HUES64 (cell line): ENCODE data around the gene GDPD3.

ENCODE experiments used
- H3K27ac ChIP-seq: 2 replicates; pipeline ENCODE4 v1.7.0; 2013; ENCODE audit warnings: low read depth, low read length, inconsistent platforms
- H3K27me3 ChIP-seq: 2 replicates; pipeline ENCODE4 v1.6.1; 2013; ENCODE audit warnings: mild to moderate bottlenecking, low read length; ENCODE audit not compliant: insufficient read depth
- H3K36me3 ChIP-seq: 2 replicates; pipeline ENCODE4 v1.6.1; 2013; ENCODE audit warnings: mild to moderate bottlenecking, low read length; ENCODE audit not compliant: insufficient read depth
- H3K4me1 ChIP-seq: 2 replicates; pipeline ENCODE4 v1.6.1; 2013; ENCODE audit warnings: mild to moderate bottlenecking, low read length, moderate library complexity; ENCODE audit not compliant: insufficient read depth
- H3K4me3 ChIP-seq: 2 replicates; pipeline ENCODE4 v1.5.1; 2013; ENCODE audit warnings: mild to moderate bottlenecking, low read length, moderate library complexity
- H3K9ac ChIP-seq: 2 replicates; pipeline ENCODE4 v1.6.1; 2013; ENCODE audit warnings: mild to moderate bottlenecking, low read depth, low read length
- H3K9me3 ChIP-seq: 2 replicates; pipeline ENCODE4 v1.6.1; 2013; ENCODE audit warnings: low read depth, low read length; ENCODE audit not compliant: insufficient read depth
- WGBS: fragments of 150-250, 120-280 bp; methylation state at CpG from one replicate; pipeline ENCODE4 v1.1.7; 2013; ENCODE audit warnings: missing lambda C conversion rate; 5-methylcytosine and 5-hydroxymethylcytosine counted together

GDPD3 gene

GRCh38 chr16:30091474-30092372 is 21.6 kb downstream of the GDPD3 start, which contains the start of gene TBX6:
TSS of gene TBX6 (minus strand) at chr16:30091924. CDS start at chr16:30091193, 731 bp downstream.
- peak within 1 kb of the TSS; percentile 70; the same call in 1 of the 2 replicates for H3K27ac ChIP-seq
- H3K36me3 ChIP-seq, result peaks cover 6% of the 10 kb centered on the region
- no peaks in the 10 kb centered on the region for H3K27me3 ChIP-seq
- H3K9me3 ChIP-seq, result peaks cover 2% of the 10 kb centered on the region; the same call in 1 of the 2 replicates
- H3K9ac ChIP-seq, result peak within 1 kb of the TSS; percentile 72
- peaks cover 7% of the 10 kb centered on the region; the same call in 1 of the 2 replicates for H3K4me1 ChIP-seq
- H3K4me3 ChIP-seq, result peak within 1 kb of the TSS; percentile 73
- 1% methylated on average over 76 of the region's 76 CpGs for WGBS

- no peak overlapping the region for H3K27ac ChIP-seq
- no peak overlapping the region for H3K9ac ChIP-seq
- H3K4me1 ChIP-seq, result peaks cover 7% of the 10 kb centered on the region; the same call in 1 of the 2 replicates
- peak overlapping the region; percentile 73 for H3K4me3 ChIP-seq
- 76% methylated on average over 26 of the region's 26 CpGs for WGBS
- H3K27me3 ChIP-seq, result no peaks in the 10 kb centered on the region
- no peaks in the 10 kb centered on the region for H3K9me3 ChIP-seq
- H3K36me3 ChIP-seq, result peaks cover 7% of the 10 kb centered on the region
These were observed 22.6 kb downstream of the GDPD3 start for GRCh38 chr16:30090610-30091331.

- no peak overlapping the region for H3K9ac ChIP-seq
- no peak overlapping the region for H3K4me3 ChIP-seq
- H3K9me3 ChIP-seq, result no peaks in the 10 kb centered on the region
- no peaks in the 10 kb centered on the region for H3K27me3 ChIP-seq
- H3K4me1 ChIP-seq, result peaks cover 3% of the 10 kb centered on the region; the same call in 1 of the 2 replicates
- no peak overlapping the region for H3K27ac ChIP-seq
- H3K36me3 ChIP-seq, result peaks cover 22% of the 10 kb centered on the region
- WGBS, result 87% methylated on average over 22 of the region's 22 CpGs
These were observed 24.3 kb downstream of the GDPD3 start for GRCh38 chr16:30088832-30089624.

- 89% methylated on average over 9 of the region's 10 CpGs for WGBS
- Histone ChIP-seq H3K4me1 (peaks cover 3% of the 10 kb centered on the region; the same call in 1 of the 2 replicates), H3K27me3 (no peaks in the 10 kb centered on the region)
These were observed 25.0 kb downstream of the GDPD3 start for GRCh38 chr16:30088237-30088831.

GRCh38 chr16:30087181-30087898 is 26.0 kb downstream of the GDPD3 start:
- no peak overlapping the region for H3K9ac ChIP-seq
- H3K27ac ChIP-seq, result no peak overlapping the region
- H3K4me1 ChIP-seq, result peaks cover 2% of the 10 kb centered on the region; the same call in 1 of the 2 replicates

More at GRCh38 chr16:30088237-30088831, 25.0 kb downstream of the GDPD3 start:
- no peaks in the 10 kb centered on the region for H3K9me3 ChIP-seq
- peaks cover 29% of the 10 kb centered on the region for H3K36me3 ChIP-seq
- no peak overlapping the region for H3K4me3 ChIP-seq
- H3K9ac ChIP-seq, result no peak overlapping the region
- no peak overlapping the region for H3K27ac ChIP-seq

GRCh38 chr16:30086291-30087140 is 26.8 kb downstream of the GDPD3 start:
- Histone ChIP-seq H3K9ac (no peak overlapping the region), H3K4me1 (no peaks in the 10 kb centered on the region), H3K9me3 (no peaks in the 10 kb centered on the region), H3K27me3 (no peaks in the 10 kb centered on the region), H3K27ac (no peak overlapping the region), H3K36me3 (peaks cover 44% of the 10 kb centered on the region), H3K4me3 (no peak overlapping the region)
- 93% methylated on average over 27 of the region's 27 CpGs for WGBS

More at GRCh38 chr16:30087181-30087898, 26.0 kb downstream of the GDPD3 start:
- H3K36me3 ChIP-seq, result peaks cover 39% of the 10 kb centered on the region
- no peaks in the 10 kb centered on the region for H3K27me3 ChIP-seq
- H3K9me3 ChIP-seq, result no peaks in the 10 kb centered on the region
- H3K4me3 ChIP-seq, result no peak overlapping the region
- 91% methylated on average over 11 of the region's 11 CpGs for WGBS

- Histone ChIP-seq H3K4me3 (no peak overlapping the region), H3K4me1 (no peaks in the 10 kb centered on the region), H3K9ac (no peak overlapping the region), H3K9me3 (no peaks in the 10 kb centered on the region), H3K27ac (peak overlapping the region; percentile 18; the same call in 1 of the 2 replicates), H3K36me3 (peaks cover 51% of the 10 kb centered on the region), H3K27me3 (no peaks in the 10 kb centered on the region)
- 59% methylated on average over 6 of the region's 6 CpGs for WGBS
These were observed 27.5 kb downstream of the GDPD3 start for GRCh38 chr16:30085820-30086219.

GRCh38 chr16:30085247-30085646 is 28.1 kb downstream of the GDPD3 start:
- WGBS, result 87% methylated on average over 3 of the region's 3 CpGs
- Histone ChIP-seq H3K27me3 (no peaks in the 10 kb centered on the region), H3K4me3 (no peak overlapping the region), H3K4me1 (no peaks in the 10 kb centered on the region), H3K36me3 (peaks cover 56% of the 10 kb centered on the region), H3K27ac (no peak overlapping the region), H3K9me3 (no peaks in the 10 kb centered on the region), H3K9ac (no peak overlapping the region)

- Histone ChIP-seq H3K36me3 (peaks cover 60% of the 10 kb centered on the region), H3K4me3 (no peak overlapping the region), H3K27ac (no peak overlapping the region), H3K9ac (no peak overlapping the region), H3K4me1 (no peaks in the 10 kb centered on the region), H3K9me3 (no peaks in the 10 kb centered on the region), H3K27me3 (no peaks in the 10 kb centered on the region)
- 94% methylated on average over 17 of the region's 17 CpGs for WGBS
These were observed 28.5 kb downstream of the GDPD3 start for GRCh38 chr16:30084816-30085159.
